Measurements from ENCODE around the gene STK25.
"Not testable (repeated sequence)": the region's sequence is repeated elsewhere in the genome, so short reads cannot be mapped to it uniquely, and the experiment has no call there.

STK25 gene

GRCh38 chr2:241507430-241508239 lies 749 bp downstream of the STK25 start:
- no peak for FAIRE-seq

DNA sequence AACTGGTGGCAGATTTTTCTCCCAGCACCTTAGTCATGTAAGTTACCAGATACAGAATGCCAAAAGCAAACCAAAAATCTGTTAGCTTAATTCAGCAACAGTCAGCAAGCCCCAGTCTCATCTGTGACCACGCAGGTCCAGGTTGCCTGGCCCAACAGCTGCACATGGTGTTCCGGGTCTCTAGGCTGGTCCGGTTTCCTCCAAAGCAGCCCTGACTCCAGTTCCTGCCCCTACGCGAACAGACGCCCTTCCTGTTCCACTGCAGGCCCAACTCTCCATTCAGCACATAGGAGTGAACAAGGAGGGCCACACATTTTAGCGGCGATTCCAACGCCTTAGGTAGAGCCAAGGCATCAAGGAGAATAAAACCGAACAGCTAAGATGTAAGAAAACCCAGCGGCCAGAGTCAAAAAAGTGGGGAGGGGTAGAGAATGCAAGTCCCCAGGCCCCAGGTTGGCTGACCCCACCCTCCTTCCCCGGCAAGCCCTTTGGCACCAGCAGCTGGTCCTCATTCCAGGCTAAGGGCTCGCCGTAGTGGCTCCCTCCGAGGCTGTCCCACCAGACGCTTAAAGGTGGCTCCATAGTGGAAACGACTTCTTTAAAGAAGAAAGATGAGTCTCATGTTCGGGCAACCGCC lies 1.5 kb downstream of the STK25 start:
- no peak for FAIRE-seq

DNA sequence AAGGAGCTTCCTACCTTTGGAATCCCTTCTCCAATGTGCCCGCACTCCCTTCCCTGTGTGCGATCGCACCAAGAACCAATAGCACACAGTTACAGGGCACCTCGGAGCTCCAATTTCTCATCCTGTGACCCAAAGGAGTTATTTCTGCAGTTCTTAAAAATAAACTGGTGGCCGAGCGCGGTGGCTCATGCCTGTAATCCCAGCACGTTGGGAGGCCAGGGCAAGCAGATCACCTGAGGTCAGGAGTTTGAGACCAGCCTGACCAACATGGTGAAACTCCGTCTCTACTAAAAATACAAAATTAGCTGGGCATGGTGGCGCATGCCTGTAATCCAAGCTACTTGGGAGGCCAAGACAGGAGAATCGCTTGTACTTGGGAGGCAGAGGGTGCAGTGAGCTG lies 2.1 kb downstream of the STK25 start:
- not testable (repeated sequence) for FAIRE-seq

- no peak for FAIRE-seq
Measured at GRCh38 chr2:241505781-241506201, 2.6 kb downstream of the STK25 start.

DNA sequence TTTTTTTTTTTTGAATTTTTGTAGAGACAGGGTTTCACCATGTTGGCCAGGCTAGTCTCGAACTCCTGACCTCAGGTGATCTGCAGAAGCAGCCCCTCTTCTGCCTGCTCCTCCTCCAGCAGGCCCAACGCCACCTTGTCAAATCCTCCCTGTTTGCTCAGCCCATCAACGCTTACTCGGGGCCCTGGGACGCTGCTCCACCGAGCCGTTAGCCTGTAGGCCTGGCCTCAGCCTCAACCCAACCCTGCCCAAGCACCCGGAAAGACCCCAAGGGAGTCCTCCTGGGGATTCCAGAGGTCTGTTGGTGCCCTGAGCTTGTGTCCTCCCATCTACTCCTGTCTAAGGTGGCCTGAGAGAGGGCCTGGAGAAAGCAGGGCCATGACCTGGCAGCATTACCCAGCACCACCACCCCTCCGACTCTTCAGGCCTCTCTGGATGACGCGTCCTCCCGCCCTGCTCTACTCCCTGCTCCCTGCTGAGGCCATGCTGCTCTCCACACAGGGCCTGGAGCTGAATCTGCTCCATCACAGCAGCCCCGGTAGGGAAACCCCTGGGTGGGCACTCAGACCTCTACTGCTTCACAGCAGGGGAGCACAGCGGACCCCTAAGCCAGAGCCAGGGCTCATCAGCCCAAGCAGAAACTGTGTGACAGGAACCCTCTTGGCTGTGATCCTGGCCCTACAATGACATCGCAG lies 3.2 kb downstream of the STK25 start:
- FAIRE-seq, result no peak

DNA sequence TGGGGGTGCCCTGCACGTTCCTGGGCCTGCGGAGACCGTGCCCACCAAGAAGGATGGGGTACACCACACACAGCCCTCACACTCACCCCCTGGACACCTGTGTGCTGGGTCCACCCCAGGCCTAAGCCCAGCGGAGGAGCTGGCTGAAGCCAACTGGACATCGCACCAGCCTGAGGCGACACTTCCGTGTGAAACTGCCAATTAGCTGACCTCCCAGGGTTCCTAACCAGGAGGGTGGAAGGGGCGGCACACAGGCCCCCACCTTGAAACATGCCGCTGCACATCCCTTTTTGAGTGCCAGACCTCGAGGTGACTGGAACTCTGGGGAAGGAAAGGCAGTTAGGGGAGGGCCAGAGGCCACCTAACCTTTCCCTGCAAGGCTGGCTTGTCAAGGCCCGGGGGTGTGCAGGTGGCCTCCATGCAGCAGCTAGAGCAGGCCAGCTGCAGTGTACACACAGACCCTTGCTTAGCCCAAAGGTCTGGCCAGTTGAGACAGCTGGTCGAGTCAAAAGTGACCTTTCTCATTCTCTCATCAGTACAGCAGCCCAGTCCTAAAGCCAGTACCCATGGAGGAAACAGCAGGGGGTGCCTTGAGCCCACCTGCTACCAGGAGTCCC lies 4.5 kb downstream of the STK25 start:
- no peak for FAIRE-seq

GRCh38 chr2:241502281-241502680 lies 6.1 kb downstream of the STK25 start:
- FAIRE-seq, result no peak

DNA sequence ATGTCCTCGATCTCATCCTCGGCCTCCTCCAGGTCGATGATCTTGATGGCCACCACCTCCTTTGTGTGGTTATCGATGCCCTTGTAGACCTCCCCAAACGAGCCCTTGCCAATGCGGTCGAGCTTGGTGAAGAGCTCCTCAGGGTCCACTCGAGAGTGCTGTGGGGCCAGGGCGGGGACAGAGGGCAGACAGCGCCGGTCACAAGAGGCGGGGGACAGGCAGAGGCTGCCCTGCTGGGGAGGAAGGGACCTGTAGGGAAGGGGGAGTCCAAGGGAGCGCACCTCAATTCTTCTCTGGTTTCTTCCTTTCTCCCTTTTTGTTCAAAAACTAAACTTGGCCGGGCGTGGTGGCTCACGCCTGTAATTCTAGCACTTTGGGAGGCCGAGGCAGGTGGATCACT lies 6.8 kb downstream of the STK25 start:
- FAIRE-seq, result no peak

GRCh38 chr2:241501099-241501541 lies 7.3 kb downstream of the STK25 start:
- FAIRE-seq, result no peak

- no peak for FAIRE-seq
Measured at GRCh38 chr2:241500431-241500975, 7.9 kb downstream of the STK25 start.

- FAIRE-seq, result no peak
Measured at GRCh38 chr2:241500016-241500415, 8.4 kb downstream of the STK25 start.

- FAIRE-seq, result no peak
Measured at GRCh38 chr2:241499146-241499965, 9.0 kb downstream of the STK25 start.

GRCh38 chr2:241498115-241499070 lies 10.0 kb downstream of the STK25 start:
- FAIRE-seq, result no peak

- FAIRE-seq, result no peak
Measured at GRCh38 chr2:241496904-241497877, 11.2 kb downstream of the STK25 start.

- FAIRE-seq, result no peak
Measured at GRCh38 chr2:241496003-241496707, 12.2 kb downstream of the STK25 start.

DNA sequence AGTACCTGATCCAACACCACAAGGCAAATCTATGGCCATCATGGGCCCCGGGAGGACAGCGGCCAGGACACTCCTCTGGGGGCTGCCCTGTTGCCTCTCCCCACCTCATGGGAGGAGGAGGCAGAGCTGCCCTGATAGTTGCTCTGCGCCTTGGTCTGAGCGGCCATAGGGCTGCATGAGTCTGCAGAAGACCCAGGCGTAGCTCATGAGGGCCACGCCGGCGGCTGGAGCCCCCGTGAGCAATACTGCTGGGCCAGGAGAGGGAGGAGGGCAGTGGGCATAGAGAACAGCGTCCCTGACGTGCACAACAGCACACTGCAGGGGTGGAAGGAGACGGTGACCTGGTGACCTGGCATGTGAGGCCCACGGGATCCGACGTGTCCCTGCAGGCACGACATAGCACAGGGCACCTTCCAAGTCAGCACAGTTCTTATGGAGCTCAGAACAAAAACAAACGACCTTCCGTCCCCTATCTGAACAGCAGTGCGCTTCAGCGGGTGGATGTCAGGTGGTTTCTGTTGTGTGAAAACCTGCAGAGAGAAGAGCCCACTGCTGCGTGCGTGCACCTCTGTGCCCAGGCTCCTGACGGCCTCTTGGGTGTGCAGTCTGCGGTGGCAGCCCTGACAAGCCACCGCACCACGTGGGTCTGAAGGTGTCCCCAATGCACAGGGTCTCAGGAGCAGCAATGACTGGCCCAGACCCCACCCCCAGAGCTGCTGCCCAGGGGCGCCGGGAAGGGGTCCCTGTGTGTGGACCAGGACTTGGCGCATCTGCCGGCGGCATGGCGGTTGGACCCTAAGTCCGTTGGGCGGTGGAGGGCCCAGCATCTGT lies 13.0 kb downstream of the STK25 start:
- FAIRE-seq, result no peak

- FAIRE-seq, result no peak
Measured at GRCh38 chr2:241494311-241494908, 14.0 kb downstream of the STK25 start.
